ENCODE data around the gene MYH15. TPM values are rescaled to one million over a fixed set of nuclear protein-coding genes. Genes with fewer than 3 reads are reported as not detected.
A peak's percentile ranks its signal among the peaks of the same experiment; 100 is the strongest.

The MYH15 gene
- polyA plus RNA-seq, 3 donors = not detected

GRCh38 chr3:108376026-108376425 lies 134.4 kb downstream of the MYH15 start:
- Histone ChIP-seq H3K4me3 (replicated peaks in 1 of 3; ENCODE audit: low read depth in 2 of 3, low read length in 3 of 3) (no peak overlapping the region), H3K27me3 (ENCODE audit: control insufficient read depth in 2 of 2, insufficient read depth in 2 of 2, low read length in 2 of 2) (no peaks in the 10 kb centered on the region), H3K9ac (ENCODE audit: insufficient read depth, low read length, poor library complexity, severe bottlenecking) (no peak overlapping the region), H3K4me2 (replicated peaks; ENCODE audit: extremely low read depth, low read length, poor library complexity, severe bottlenecking) (no peak overlapping the region), H4K20me1 (ENCODE audit: insufficient read depth, low read length) (no peaks in the 10 kb centered on the region), H3K27ac (ENCODE audit: low read depth in 1 of 2, low read length in 2 of 2) (no peak overlapping the region), H3K9me3 (replicated peaks in 1 of 2; ENCODE audit: control insufficient read depth in 1 of 2, insufficient read depth in 1 of 2, low read length in 2 of 2) (no peaks in the 10 kb centered on the region), H3K36me3 (replicated peaks in 1 of 2; ENCODE audit: control insufficient read depth in 1 of 2, insufficient read depth in 2 of 2, low read length in 2 of 2) (no peaks in the 10 kb centered on the region), H3K4me1 (ENCODE audit: control insufficient read depth in 1 of 2, insufficient read depth in 2 of 2, low read length in 2 of 2) (no peaks in the 10 kb centered on the region), H2AFZ (ENCODE audit: insufficient read depth, low read depth, low read length, poor library complexity, severe bottlenecking) (no peak overlapping the region), H3K79me2 (ENCODE audit: insufficient read depth, low read length) (no peaks in the 10 kb centered on the region)
- TF ChIP-seq CTCF (IDR thresholded peaks at IDR 0.05) = no peak
- Mint-ChIP-seq H3K36me3 (no peaks in the 10 kb centered on the region), H3K27ac (no peak overlapping the region), H3K27me3 (ENCODE audit: low read depth in 3 of 3) (no peaks in the 10 kb centered on the region), H3K4me3 (no peak overlapping the region), H3K4me1 (no peaks in the 10 kb centered on the region), H3K9me3 (peaks cover 2 to 6% (median 2%) of the 10 kb centered on the region in 7 donors)
- WGBS (ENCODE audit: insufficient coverage) = no CpG with 5 or more reads among the region's 1 CpG
- DNase-seq = no peak
- intact Hi-C loops (cut with micrococcal nuclease) = no loop called here

- TF ChIP-seq CTCF (IDR thresholded peaks at IDR 0.05) = no peak
Measured at GRCh38 chr3:108359011-108359410, 151.4 kb downstream of the MYH15 start.

More at GRCh38 chr3:108359011-108359410, 151.4 kb downstream of the MYH15 start:
- peaks cover 0 to 4% of the 10 kb centered on the region in 2 donors for H3K36me3 Mint-ChIP-seq
- Histone ChIP-seq H4K20me1 (ENCODE audit: insufficient read depth, low read length) (no peaks in the 10 kb centered on the region), H3K4me2 (replicated peaks; ENCODE audit: extremely low read depth, low read length, poor library complexity, severe bottlenecking) (no peak overlapping the region), H3K4me1 (ENCODE audit: control insufficient read depth in 1 of 2, insufficient read depth in 2 of 2, low read length in 2 of 2) (no peaks in the 10 kb centered on the region), H3K4me3 (replicated peaks in 1 of 3; ENCODE audit: low read depth in 2 of 3, low read length in 3 of 3) (no peak overlapping the region), H3K9ac (ENCODE audit: insufficient read depth, low read length, poor library complexity, severe bottlenecking) (no peak overlapping the region), H3K79me2 (ENCODE audit: insufficient read depth, low read length) (no peaks in the 10 kb centered on the region), H3K27me3 (ENCODE audit: control insufficient read depth in 2 of 2, insufficient read depth in 2 of 2, low read length in 2 of 2) (no peaks in the 10 kb centered on the region), H3K9me3 (replicated peaks in 1 of 2; ENCODE audit: control insufficient read depth in 1 of 2, insufficient read depth in 1 of 2, low read length in 2 of 2) (no peaks in the 10 kb centered on the region), H2AFZ (ENCODE audit: insufficient read depth, low read depth, low read length, poor library complexity, severe bottlenecking) (no peak overlapping the region), H3K36me3 (replicated peaks in 1 of 2; ENCODE audit: control insufficient read depth in 1 of 2, insufficient read depth in 2 of 2, low read length in 2 of 2) (no peaks in the 10 kb centered on the region), H3K27ac (ENCODE audit: low read depth in 1 of 2, low read length in 2 of 2) (no peak overlapping the region)
- H3K4me3 Mint-ChIP-seq = no peak overlapping the region
- H3K4me1 Mint-ChIP-seq = no peaks in the 10 kb centered on the region
- no peaks in the 10 kb centered on the region for H3K27me3 Mint-ChIP-seq (ENCODE audit: low read depth in 3 of 3)
- DNase-seq = no peak
- peak overlapping the region in 1 of 7 donors; percentile 39 for H3K27ac Mint-ChIP-seq
- H3K9me3 Mint-ChIP-seq = peaks cover 0 to 5% (median 2%) of the 10 kb centered on the region in 7 donors
- intact Hi-C loops (cut with micrococcal nuclease) = no loop called here
- WGBS (ENCODE audit: insufficient coverage) = no CpG with 5 or more reads among the region's 2 CpGs

Data from CD14-positive monocyte (primary cell).